ENCODE measurements around the gene GNAQ.

Gene GNAQ

DNA sequence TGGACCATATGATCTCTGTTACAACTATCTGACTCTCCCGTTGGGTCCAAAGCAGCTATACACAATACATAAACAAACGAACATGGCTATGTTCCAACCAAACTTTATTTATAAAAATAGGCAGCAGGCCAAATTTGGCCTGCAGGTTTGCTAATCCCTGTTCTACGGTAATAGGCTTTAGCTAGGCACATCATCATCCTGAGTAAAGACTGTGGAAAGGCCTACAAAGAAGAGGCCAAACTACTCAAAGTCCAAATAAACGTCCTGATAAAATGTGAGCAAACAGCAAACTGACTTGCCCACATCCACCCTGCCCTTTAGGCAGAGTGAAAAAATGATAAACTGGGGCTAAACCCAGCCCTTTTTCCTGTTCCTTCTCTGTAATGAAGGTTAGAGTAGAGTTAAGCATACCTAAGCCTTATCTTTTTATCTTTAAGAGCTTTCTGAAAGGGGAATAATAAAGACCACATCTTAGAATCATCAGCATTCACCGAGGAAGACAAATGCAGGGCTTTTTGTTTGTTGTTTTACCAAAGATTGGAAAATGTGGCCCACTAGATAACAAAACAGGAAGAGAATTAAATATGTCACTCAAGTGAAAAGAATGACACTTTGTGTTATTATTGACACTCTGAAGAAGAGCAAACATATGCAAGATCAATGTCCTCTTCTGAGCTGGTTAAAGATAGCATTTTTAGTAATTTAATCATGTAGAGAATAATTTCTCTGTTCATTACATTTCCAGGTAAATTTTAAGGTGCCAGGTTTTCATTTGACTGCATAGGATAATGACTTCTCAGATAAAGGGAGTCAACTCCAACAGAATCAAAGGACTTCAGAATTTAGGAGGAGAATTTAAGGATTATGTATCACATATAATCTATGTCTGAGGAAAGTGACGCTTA lies 223.5 kb downstream of the GNAQ start:
- TF ChIP-seq JUND (IDR thresholded peaks at IDR 0.05; ENCODE audit: low read depth), result no peak
- in situ Hi-C loops (cut with HindIII; ENCODE audit: low pct_unique_long_range_greater_than_20kb, low sequenced_read_pairs), result no loop called here
- DNase-seq (ENCODE audit: low read depth in 1 of 2, low spot score in 1 of 2), result peak in 1 of 2 experiments; percentile 3

DNA sequence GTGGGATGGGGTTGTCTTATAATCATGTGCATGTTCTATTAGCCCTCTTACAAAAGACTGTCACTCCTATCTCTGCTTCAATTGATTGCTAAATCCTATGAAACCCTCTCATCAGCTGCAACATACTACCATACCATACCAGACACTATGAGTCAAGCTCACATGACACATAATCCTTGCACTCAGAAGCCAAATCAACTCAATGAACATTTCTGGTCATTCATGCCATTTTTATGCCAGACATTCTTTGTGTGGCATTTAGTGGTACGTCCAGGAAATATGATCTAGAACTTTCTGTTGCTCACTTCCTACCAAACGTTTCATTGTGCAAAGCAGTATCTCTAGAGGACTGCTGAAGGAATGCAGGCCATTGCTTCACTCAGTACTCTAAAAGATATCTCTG lies 224.3 kb downstream of the GNAQ start:
- TF ChIP-seq JUND (IDR thresholded peaks at IDR 0.05; ENCODE audit: low read depth), result no peak
- no peak for DNase-seq (ENCODE audit: low read depth in 1 of 2, low spot score in 1 of 2)
- in situ Hi-C loops (cut with HindIII; ENCODE audit: low pct_unique_long_range_greater_than_20kb, low sequenced_read_pairs), result no loop called here

DNA sequence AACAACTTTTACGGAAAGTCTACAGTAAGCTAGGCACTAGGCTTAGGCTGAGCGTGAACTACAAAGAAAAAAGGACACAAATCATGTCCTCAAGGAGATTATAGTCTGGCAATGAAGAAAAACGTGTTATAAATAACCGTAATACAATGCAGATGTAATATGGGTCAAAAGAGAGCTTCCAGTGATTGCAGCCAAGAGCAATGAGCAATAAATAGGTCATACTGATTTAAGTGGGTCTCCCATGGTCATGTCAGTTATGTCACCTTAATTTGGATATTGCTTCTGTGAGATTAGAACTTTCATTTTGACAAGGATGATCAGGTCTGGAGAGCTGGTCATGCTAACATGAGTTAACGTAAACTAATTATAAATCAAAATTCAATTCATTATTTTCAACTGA lies 224.9 kb downstream of the GNAQ start:
- in situ Hi-C loops (cut with HindIII; ENCODE audit: low pct_unique_long_range_greater_than_20kb, low sequenced_read_pairs), result no loop called here
- no peak for DNase-seq (ENCODE audit: low read depth in 1 of 2, low spot score in 1 of 2)
- no peak for TF ChIP-seq JUND (IDR thresholded peaks at IDR 0.05; ENCODE audit: low read depth)

DNA sequence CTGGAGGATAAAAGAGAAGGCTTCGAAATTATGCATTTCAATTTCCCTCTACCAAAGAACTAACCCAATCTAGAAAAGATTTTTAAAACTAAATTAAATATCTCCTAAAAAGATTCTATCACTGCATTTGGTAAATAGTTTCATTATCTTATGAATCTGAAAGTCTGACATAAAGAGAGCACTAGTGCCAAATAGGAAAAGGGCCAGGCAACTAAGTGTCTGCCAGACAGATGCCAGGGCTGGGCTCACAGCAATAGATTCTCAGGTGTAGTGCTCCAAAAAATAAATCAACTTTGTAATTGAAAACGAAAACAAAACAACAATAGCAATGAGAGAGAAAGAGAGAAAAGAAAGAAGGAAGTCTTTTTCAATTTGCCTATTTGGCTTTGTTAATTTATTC lies 225.8 kb downstream of the GNAQ start:
- no peak for DNase-seq (ENCODE audit: low read depth in 1 of 2, low spot score in 1 of 2)
- TF ChIP-seq JUND (IDR thresholded peaks at IDR 0.05; ENCODE audit: low read depth), result no peak
- in situ Hi-C loops (cut with HindIII; ENCODE audit: low pct_unique_long_range_greater_than_20kb, low sequenced_read_pairs), result no loop called here

DNA sequence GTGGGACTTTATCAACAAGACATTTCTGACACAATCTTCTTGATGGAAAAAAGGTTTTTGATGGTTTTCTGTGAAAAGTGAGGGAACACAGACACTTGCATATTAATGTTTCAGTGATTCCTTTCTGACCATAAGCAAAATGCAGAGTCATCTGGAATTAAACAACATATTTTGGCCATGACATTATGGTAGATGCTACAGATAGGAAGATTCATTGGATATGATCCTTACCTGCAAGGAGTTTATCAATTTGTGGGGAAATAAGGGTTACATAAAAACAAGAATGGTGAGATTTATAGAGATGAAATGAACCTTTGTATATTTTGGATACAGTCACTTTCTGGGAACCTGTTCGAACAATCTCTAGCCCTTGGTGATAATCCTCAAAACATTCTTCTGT lies 228.2 kb downstream of the GNAQ start:
- TF ChIP-seq JUND (IDR thresholded peaks at IDR 0.05; ENCODE audit: low read depth), result no peak
- in situ Hi-C loops (cut with HindIII; ENCODE audit: low pct_unique_long_range_greater_than_20kb, low sequenced_read_pairs), result no loop called here

DNA sequence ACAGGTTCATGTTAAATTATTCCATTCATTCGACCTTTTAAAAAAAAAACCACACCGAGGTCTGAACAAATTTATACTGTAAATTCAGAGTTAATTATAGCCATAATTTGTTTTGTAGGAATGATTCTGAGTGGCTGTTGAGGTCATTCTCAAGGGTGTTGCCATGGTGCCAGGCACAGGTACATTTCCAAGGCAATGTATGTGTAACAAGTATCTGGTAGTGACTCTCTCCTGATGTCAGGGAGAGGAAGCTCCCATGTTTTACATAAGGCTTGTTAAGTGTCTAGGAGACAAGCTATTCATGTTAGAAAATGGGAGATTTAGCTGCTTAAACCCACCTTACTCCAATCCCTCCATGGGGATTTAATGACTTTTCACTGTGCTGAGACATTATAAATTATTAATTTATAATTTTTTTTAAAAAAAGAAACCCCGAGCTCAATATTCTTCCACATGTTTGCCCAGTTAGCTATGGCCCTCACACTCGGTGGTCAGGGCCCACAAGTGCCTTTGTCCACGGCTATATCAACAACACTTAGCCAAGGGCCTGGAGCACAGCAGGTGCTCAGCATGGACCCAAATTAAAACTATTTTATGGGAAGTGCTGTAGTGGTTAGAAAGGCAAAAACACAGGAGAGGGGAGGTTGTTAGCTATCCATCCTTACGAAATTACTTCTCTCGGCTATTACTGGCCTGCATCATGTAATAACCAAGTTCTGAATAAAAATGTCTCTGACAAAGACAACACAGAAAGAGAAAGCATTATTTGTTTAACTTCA lies 228.9 kb downstream of the GNAQ start:
- in situ Hi-C loops (cut with HindIII; ENCODE audit: low pct_unique_long_range_greater_than_20kb, low sequenced_read_pairs), result no loop called here
- no peak for TF ChIP-seq JUND (IDR thresholded peaks at IDR 0.05; ENCODE audit: low read depth)
- DNase-seq (ENCODE audit: low read depth in 1 of 2, low spot score in 1 of 2), result no peak

More for the DNA sequence above, 228.2 kb downstream of the GNAQ start:
- no peak for DNase-seq (ENCODE audit: low read depth in 1 of 2, low spot score in 1 of 2)

DNA sequence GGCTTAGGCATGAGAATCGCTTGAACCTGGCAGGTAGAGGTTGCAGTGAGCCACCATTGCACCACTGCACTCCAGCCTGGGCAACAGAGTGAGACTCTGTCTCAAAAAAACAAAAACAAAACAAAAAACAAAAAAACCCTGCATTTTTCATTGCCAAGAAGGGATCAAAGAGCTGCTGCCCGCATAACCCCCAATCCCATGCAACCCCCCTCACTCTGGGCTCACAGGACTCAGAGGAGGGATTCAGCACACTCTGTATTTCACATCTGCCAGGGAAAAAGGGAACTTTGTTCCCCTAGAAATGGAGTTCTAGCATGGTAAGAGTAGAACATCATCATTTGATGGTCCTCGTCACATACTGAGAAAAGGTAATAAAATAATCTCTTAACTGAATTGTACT lies 229.5 kb downstream of the GNAQ start:
- no peak for DNase-seq (ENCODE audit: low read depth in 1 of 2, low spot score in 1 of 2)
- in situ Hi-C loops (cut with HindIII; ENCODE audit: low pct_unique_long_range_greater_than_20kb, low sequenced_read_pairs), result no loop called here
- TF ChIP-seq JUND (IDR thresholded peaks at IDR 0.05; ENCODE audit: low read depth), result no peak

DNA sequence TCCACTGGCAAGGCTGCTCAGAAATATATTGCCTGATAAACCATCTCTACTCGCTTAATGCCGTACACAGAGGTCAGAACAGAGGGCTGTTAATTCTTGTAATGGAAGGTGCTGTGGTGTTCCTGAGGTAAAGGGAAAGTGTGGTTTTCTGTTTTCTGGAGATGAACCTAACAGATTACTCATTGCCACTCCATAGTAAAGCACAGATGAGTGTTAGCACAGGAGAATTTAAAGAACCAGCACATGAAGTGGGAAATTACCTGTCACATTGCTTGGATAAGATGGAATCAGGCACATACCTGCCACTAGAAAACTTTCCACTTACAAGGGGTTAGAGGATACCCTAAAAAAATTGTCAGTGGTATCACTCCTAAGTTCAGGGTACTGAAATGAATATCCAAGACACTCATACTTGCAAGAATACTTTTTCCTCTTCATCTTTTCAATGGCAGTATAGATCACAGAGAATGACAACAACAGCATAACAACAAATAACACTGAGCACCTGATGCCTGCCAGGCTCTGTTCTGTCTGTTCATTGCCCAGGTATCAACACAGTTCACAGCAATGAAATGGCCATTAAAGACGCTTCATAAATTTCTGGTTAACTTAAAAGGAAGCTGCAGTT lies 230.6 kb downstream of the GNAQ start:
- in situ Hi-C loops (cut with HindIII; ENCODE audit: low pct_unique_long_range_greater_than_20kb, low sequenced_read_pairs), result no loop called here
- no peak for DNase-seq (ENCODE audit: low read depth in 1 of 2, low spot score in 1 of 2)
- TF ChIP-seq JUND (IDR thresholded peaks at IDR 0.05; ENCODE audit: low read depth), result no peak

DNA sequence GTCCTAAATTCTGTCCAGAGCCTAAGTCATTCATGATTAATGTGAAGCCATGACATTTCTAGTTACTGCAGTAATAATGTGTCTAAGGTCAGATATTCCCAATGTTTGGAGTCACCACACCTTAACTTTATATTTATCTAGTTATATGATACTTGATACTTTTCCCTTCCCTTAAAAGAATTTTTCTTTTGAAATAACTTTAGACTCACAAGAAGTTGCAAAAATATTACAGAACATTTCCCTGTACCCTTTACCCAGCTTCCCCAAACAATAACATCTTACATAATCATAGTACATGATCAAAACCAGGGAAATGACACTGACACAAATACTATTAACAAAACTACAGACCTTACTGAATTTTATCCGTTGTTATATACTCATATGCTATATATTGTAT lies 233.5 kb downstream of the GNAQ start:
- in situ Hi-C loops (cut with HindIII; ENCODE audit: low pct_unique_long_range_greater_than_20kb, low sequenced_read_pairs), result no loop called here
- no peak for DNase-seq (ENCODE audit: low read depth in 1 of 2, low spot score in 1 of 2)
- TF ChIP-seq JUND (IDR thresholded peaks at IDR 0.05; ENCODE audit: low read depth), result no peak

DNA sequence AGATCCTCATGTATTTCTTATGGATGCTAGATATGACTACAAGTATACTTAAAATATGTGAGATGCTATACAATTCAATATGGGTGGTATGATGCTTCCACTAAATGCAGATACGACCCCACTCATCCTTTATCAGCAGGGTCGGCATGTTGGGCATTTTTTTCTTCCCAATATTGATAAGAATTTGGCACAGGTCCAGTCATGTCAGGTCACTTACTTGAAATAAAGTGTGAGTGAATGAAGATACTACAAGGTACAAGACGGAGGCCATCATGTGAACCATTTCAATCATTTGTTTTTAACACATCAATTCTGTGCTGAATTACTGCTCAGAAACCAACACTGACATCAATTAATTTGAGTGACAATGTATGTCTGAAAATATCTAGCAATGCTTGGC lies 236.6 kb downstream of the GNAQ start:
- in situ Hi-C loops (cut with HindIII; ENCODE audit: low pct_unique_long_range_greater_than_20kb, low sequenced_read_pairs), result no loop called here
- TF ChIP-seq JUND (IDR thresholded peaks at IDR 0.05; ENCODE audit: low read depth), result no peak
- DNase-seq (ENCODE audit: low read depth in 1 of 2, low spot score in 1 of 2), result no peak

DNA sequence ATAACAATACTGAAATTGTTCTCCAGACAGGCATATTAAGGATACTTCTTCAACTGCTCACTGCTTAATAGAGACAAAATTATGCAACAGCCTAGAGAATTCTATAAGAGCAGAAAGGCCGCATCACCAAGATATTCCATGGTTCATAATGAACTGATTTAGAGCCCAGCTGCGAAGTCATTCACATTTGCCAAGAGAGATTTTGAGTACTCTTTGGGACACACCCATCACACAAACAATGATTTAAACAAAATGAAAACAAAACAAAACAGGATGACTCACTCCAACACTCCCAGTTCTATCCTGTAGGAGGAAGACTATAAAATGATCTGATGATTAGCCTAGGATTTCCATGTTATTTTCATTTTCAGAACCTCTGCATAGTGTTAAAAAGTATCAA lies 237.8 kb downstream of the GNAQ start:
- TF ChIP-seq JUND (IDR thresholded peaks at IDR 0.05; ENCODE audit: low read depth), result no peak
- DNase-seq (ENCODE audit: low read depth in 1 of 2, low spot score in 1 of 2), result no peak
- in situ Hi-C loops (cut with HindIII; ENCODE audit: low pct_unique_long_range_greater_than_20kb, low sequenced_read_pairs), result no loop called here

DNA sequence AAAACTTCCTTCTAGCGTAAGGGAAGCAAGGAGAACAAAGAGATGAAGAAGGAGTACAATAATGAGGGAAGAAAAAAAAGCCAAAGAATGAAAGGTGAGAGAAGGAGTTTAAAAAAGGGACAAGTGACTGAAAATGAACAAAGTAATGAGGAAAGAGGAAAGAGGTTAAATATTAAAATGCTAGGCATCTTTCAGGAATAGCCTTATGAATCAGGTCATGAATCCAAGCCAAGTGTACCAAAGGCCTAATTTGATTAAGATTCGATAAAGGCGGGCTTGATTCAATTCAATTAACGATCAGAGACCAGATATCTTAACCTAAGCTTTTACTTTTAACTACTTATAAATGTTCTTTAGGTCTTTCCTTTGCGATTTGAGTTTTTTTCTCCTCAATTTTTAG lies 241.7 kb downstream of the GNAQ start:
- no peak for DNase-seq (ENCODE audit: low read depth in 1 of 2, low spot score in 1 of 2)
- TF ChIP-seq JUND (IDR thresholded peaks at IDR 0.05; ENCODE audit: low read depth), result no peak
- in situ Hi-C loops (cut with HindIII; ENCODE audit: low pct_unique_long_range_greater_than_20kb, low sequenced_read_pairs), result no loop called here

DNA sequence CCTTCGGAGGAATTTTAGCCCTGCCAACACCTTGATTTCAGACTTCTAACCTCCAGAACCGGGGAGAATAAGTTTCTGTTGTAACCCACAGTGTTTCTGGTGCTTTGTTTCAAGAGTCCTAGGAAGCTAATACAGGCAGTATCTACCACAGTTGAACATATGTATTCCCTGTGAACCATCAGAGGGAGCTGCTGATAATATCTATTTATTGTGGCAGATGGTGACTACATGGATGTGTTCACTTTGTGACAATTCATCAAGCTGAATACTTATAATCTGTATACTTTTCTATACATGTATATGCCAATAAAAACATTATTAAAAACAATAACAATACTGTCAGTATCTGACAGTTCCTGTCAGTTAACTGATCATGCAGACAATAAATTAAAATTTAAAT lies 246.3 kb downstream of the GNAQ start:
- DNase-seq (ENCODE audit: low read depth in 1 of 2, low spot score in 1 of 2), result no peak
- in situ Hi-C loops (cut with HindIII; ENCODE audit: low pct_unique_long_range_greater_than_20kb, low sequenced_read_pairs), result no loop called here
- no peak for TF ChIP-seq JUND (IDR thresholded peaks at IDR 0.05; ENCODE audit: low read depth)
